Measurements from ENCODE around the gene ERFL. TPM values are rescaled to one million over a fixed set of nuclear protein-coding genes. Genes with fewer than 3 reads are reported as not detected.
A peak's percentile ranks its signal among the peaks of the same experiment; 100 is the strongest.

ERFL gene
- total and polyA plus RNA-seq, 2 of the 8 experiments (the other 6 are each of a cell fraction or from before 2014, with no cell fraction given): 0.12 TPM; not detected in 1

GRCh38 chr19:41868120-41868988 lies 59.9 kb downstream of the ERFL start:
- no peak overlapping the region for H2BK120ac ChIP-seq (replicated peaks; ENCODE audit: low read depth, low read length)
- POLR2A ChIA-PET (ENCODE audit: partially characterized antibody): interaction anchor here (0.6 to 13.9 kb wide), 21 partner anchors 6 to 692 kb away, joined by 3 to 298 read pairs (median 4); partner anchors contain the start of genes ARHGEF1, B9D2, CD79A and RABAC1
- no peak overlapping the region for H2BK15ac ChIP-seq (ENCODE audit: low read length)
- H3K4ac ChIP-seq (replicated peaks; ENCODE audit: insufficient read length, low read depth, low read length): no peak overlapping the region
- H2BK20ac ChIP-seq (ENCODE audit: low read length): no peak overlapping the region
- peak overlapping the region; percentile 74 for H4K8ac ChIP-seq (ENCODE audit: extremely low read depth, insufficient read depth, low read length)
- no peak overlapping the region for H3K23ac ChIP-seq (ENCODE audit: insufficient read length)
- CTCF ChIA-PET (ENCODE audit: partially characterized antibody): interaction anchor here (0.9 to 1.5 kb wide), 6 partner anchors 9 to 76 kb away, joined by 3 to 6 read pairs (median 4); partner anchors contain the start of gene CD79A
- H3K79me1 ChIP-seq (ENCODE audit: low read depth, low read length): peaks cover 16% of the 10 kb centered on the region
- no peak overlapping the region for H3K18ac ChIP-seq (ENCODE audit: extremely low read depth, low read length)
- H3K4me2 ChIP-seq (ENCODE audit: insufficient read depth in 1 of 2, low read depth in 2 of 2, low read length in 2 of 2): no peak overlapping the region
- H3K4me3 ChIP-seq (ENCODE audit: extremely low read depth in 1 of 4, insufficient read depth in 2 of 4, low read depth in 3 of 4, low read length in 4 of 4): no peak overlapping the region
- TF ChIP-seq SIN3A (conservative IDR thresholded peaks at IDR 0.05 in 1 of 2, IDR thresholded peaks at IDR 0.05 in 1 of 2; ENCODE audit: low read depth in 1 of 2, low read length in 2 of 2) (no peak), YY1 (IDR thresholded peaks at IDR 0.05; ENCODE audit: low read depth, low read length) (no peak), POLR2A (IDR thresholded peaks at IDR 0.05; ENCODE audit: control extremely low read depth in 1 of 2, low read depth in 2 of 2, low read length in 2 of 2) (peak; percentile 31 to 64), MAFK (IDR thresholded peaks at IDR 0.05; ENCODE audit: low read depth, low read length) (no peak), POLR2AphosphoS5 (IDR thresholded peaks at IDR 0.05; ENCODE audit: low read depth, low read length) (peak; percentile 85)
- H4K91ac ChIP-seq (replicated peaks; ENCODE audit: insufficient read length, low read length): no peak overlapping the region
- peak overlapping the region in 2 of 4 experiments; percentile 1 to 6; a peak in 3 of 7 replicates for H3K9ac ChIP-seq (replicated peaks in 1 of 4; ENCODE audit: extremely low read depth in 1 of 4, low read depth in 3 of 4, low read length in 3 of 4)
- FAIRE-seq (no peak), DNase-seq (ENCODE audit: low read depth in 1 of 2, low spot score in 2 of 2) (no peak)
- 87% methylated on average over 9 of the region's 10 CpGs; no CpG with 5 or more reads in 1 of the 2 experiments for WGBS, 2 experiments (ENCODE audit: extremely low coverage in 1 of 2, insufficient coverage in 1 of 2, insufficient read length in 1 of 2, insufficient replicate concordance in 2 of 2, low coverage in 1 of 2, low lambda C conversion rate in 2 of 2, missing lambda C conversion rate in 1 of 2)
- H4K5ac ChIP-seq (ENCODE audit: insufficient read length, low read depth, low read length): no peak overlapping the region
- no peaks in the 10 kb centered on the region for H3K27me3 ChIP-seq (replicated peaks in 1 of 4; ENCODE audit: control insufficient read depth in 3 of 4, extremely low read depth in 1 of 4, insufficient read depth in 3 of 4, low read length in 3 of 4)
- no peak overlapping the region for H2BK12ac ChIP-seq (ENCODE audit: low read depth, low read length)
- H2BK5ac ChIP-seq (ENCODE audit: low read depth, low read length): no peak overlapping the region
- peaks cover 2 to 43% of the 10 kb centered on the region in 2 experiments; a peak in 3 of 4 replicates for H3K79me2 ChIP-seq (ENCODE audit: control insufficient read depth in 1 of 2, insufficient read depth in 2 of 2, low read length in 2 of 2)
- H3K56ac ChIP-seq (replicated peaks; ENCODE audit: insufficient read length, low read depth, low read length): no peak overlapping the region
- H3K36me3 ChIP-seq (ENCODE audit: control insufficient read depth in 2 of 4, insufficient read depth in 4 of 4, low read length in 3 of 4): peaks cover 45 to 82% (median 71%) of the 10 kb centered on the region in 4 experiments
- H3K23me2 ChIP-seq (ENCODE audit: low read depth, low read length): no peaks in the 10 kb centered on the region
- no peaks in the 10 kb centered on the region for H3K9me3 ChIP-seq (ENCODE audit: insufficient read depth in 2 of 2, low read depth in 1 of 2, low read length in 1 of 2)
- H3K4me1 ChIP-seq (replicated peaks in 1 of 4; ENCODE audit: control insufficient read depth in 3 of 4, insufficient read depth in 4 of 4, low read length in 3 of 4): peaks cover 0 to 7% (median 2%) of the 10 kb centered on the region in 4 experiments; a peak in 5 of 7 replicates
- peaks cover 37 to 48% of the 10 kb centered on the region in 2 experiments for H4K20me1 ChIP-seq (replicated peaks in 1 of 2; ENCODE audit: control insufficient read depth in 1 of 2, insufficient read depth in 2 of 2, low read length in 2 of 2)
- H3K27ac ChIP-seq (ENCODE audit: low read depth, low read length): peak overlapping the region; percentile 41; the same call in 1 of the 2 replicates
- H3K14ac ChIP-seq (ENCODE audit: insufficient read length): no peak overlapping the region
- no peak overlapping the region for H2AFZ ChIP-seq (ENCODE audit: low read length)
- no peak overlapping the region for H2AK5ac ChIP-seq (ENCODE audit: low read depth, low read length)

Data from H1 (cell line).